NB4 (cell line): ENCODE results near the gene CKAP4.

Source experiments
- CTCF ChIP-seq: IDR thresholded peaks from one replicate; pipeline ENCODE4 v1.5.1; 2012; ENCODE audit warnings: low read depth, low read length
- MAX ChIP-seq: IDR thresholded peaks from 2 replicates; pipeline ENCODE4 v1.6.1; 2011; ENCODE audit warnings: low read depth, low read length
- MYC ChIP-seq: IDR thresholded peaks from 2 replicates; pipeline ENCODE4 v1.6.1; 2011; ENCODE audit warnings: low read depth, low read length
- POLR2A ChIP-seq: IDR thresholded peaks from 2 replicates; pipeline ENCODE4 v1.6.1; 2011; ENCODE audit warnings: mild to moderate bottlenecking; ENCODE audit not compliant: insufficient read length; ENCODE audit errors: extremely low read depth

GRCh38 chr12:106226884-106227640, 20.8 kb downstream of the CKAP4 start:
- TF ChIP-seq MYC = no peak
- TF ChIP-seq POLR2A = no peak
- peak; percentile 48 for TF ChIP-seq CTCF
- no peak for TF ChIP-seq MAX
